HG03095 (cell line): Measurements from ENCODE around the gene LUZP2.

ENCODE experiments used
- ATAC-seq: cut with Tn5 transposase; IDR thresholded peaks from one replicate; pipeline ENCODE4 v1.9.1; 2021; ENCODE audit warnings: moderate library complexity; ENCODE audit not compliant: unreplicated experiment

LUZP2 gene

GRCh38 chr11:24496736-24497725 is at the start of gene LUZP2:
LUZP2 (plus strand) TSS chr11:24497053.
- ATAC-seq = no peak

- ATAC-seq = no peak
Measured at GRCh38 chr11:24453129-24453718, 43.6 kb upstream of the LUZP2 start.

- ATAC-seq = no peak
Measured at GRCh38 chr11:24457985-24458384, 38.9 kb upstream of the LUZP2 start.

- ATAC-seq = no peak
Measured at GRCh38 chr11:24470431-24470830, 26.4 kb upstream of the LUZP2 start.

GRCh38 chr11:24471084-24471483 is 25.8 kb upstream of the LUZP2 start:
- ATAC-seq = no peak

GRCh38 chr11:24478718-24479117 is 18.1 kb upstream of the LUZP2 start:
- ATAC-seq = no peak

GRCh38 chr11:24489477-24489876 is 7.4 kb upstream of the LUZP2 start:
- ATAC-seq = no peak

GRCh38 chr11:24496386-24496735 is 492 bp upstream of the LUZP2 start:
- no peak for ATAC-seq

- ATAC-seq = no peak
Measured at GRCh38 chr11:24497831-24498230, 978 bp downstream of the LUZP2 start.

- ATAC-seq = no peak
Measured at GRCh38 chr11:24502425-24502824, 5.6 kb downstream of the LUZP2 start.

GRCh38 chr11:24509114-24509513 is 12.3 kb downstream of the LUZP2 start:
- ATAC-seq = no peak

GRCh38 chr11:24511511-24511910 is 14.7 kb downstream of the LUZP2 start:
- ATAC-seq = no peak

- no peak for ATAC-seq
Measured at GRCh38 chr11:24513479-24514218, 16.8 kb downstream of the LUZP2 start.

GRCh38 chr11:24514219-24514594 is 17.4 kb downstream of the LUZP2 start:
- ATAC-seq = no peak

GRCh38 chr11:24515632-24516031 is 18.8 kb downstream of the LUZP2 start:
- no peak for ATAC-seq

GRCh38 chr11:24516638-24517037 is 19.8 kb downstream of the LUZP2 start:
- no peak for ATAC-seq

GRCh38 chr11:24521601-24522000 is 24.7 kb downstream of the LUZP2 start:
- ATAC-seq = no peak

GRCh38 chr11:24524156-24524555 is 27.3 kb downstream of the LUZP2 start:
- ATAC-seq = no peak

- no peak for ATAC-seq
Measured at GRCh38 chr11:24531528-24531927, 34.7 kb downstream of the LUZP2 start.

- ATAC-seq = no peak
Measured at GRCh38 chr11:24543771-24544170, 46.9 kb downstream of the LUZP2 start.

GRCh38 chr11:24556693-24557092 is 59.8 kb downstream of the LUZP2 start:
- ATAC-seq = no peak

- ATAC-seq = no peak
Measured at GRCh38 chr11:24559315-24559714, 62.5 kb downstream of the LUZP2 start.
